IMR-90 (cell line): ENCODE results near the gene B4GALNT1. TPM values are rescaled to one million over a fixed set of nuclear protein-coding genes. Genes with fewer than 3 reads are reported as not detected.

ENCODE experiments used
- ATAC-seq: fragments of 200-7000 bp; cut with Tn5 transposase; 2 replicates; pipeline ENCODE4 v1.9.1; 2020; ENCODE audit warnings: low read depth, mild to moderate bottlenecking, moderate library complexity
- BruUV-seq: library from RNA; stranded (reverse); fragments of 400-500 nt; replicated peaks from 2 replicates; lab custom pipeline; 2021; lab: Mats Ljungman, UMichigan
- CTCF ChIA-PET: fragments of 300-600 bp; formaldehyde crosslinking; extraction: SDS; loops from one replicate; lab custom pipeline; 2021; ENCODE audit warnings: antibody characterized with exemption; lab: Yijun Ruan, JAX
- POLR2A ChIA-PET: fragments of 300-600 bp; sonication (Branson Sonifier 250); formaldehyde crosslinking; loops from one replicate; lab custom pipeline; 2022; ENCODE audit warnings: antibody characterized with exemption; ENCODE audit not compliant: unreplicated experiment; lab: Charles Lee
- DNase-seq: peaks from one replicate; pipeline ENCODE4 v3.0.0; 2013
- H2AFZ ChIP-seq: replicated peaks from 2 replicates; pipeline ENCODE3; 2013; ENCODE audit warnings: low read length, mild to moderate bottlenecking; ENCODE audit not compliant: poor library complexity
- H2AK5ac ChIP-seq: 2 replicates; pipeline ENCODE4 v1.6.1; 2013; ENCODE audit warnings: low read depth, low read length, inconsistent platforms
- H2AK9ac ChIP-seq: replicated peaks from 2 replicates; pipeline ENCODE3; 2013; ENCODE audit warnings: mild to moderate bottlenecking, low read depth, low read length, moderate library complexity; ENCODE audit not compliant: poor library complexity
- H2BK120ac ChIP-seq: 2 replicates; pipeline ENCODE4 v1.6.1; 2013; ENCODE audit warnings: low read depth, low read length, inconsistent platforms
- H2BK15ac ChIP-seq: 3 replicates; pipeline ENCODE4 v1.6.1; 2013; ENCODE audit warnings: low read depth, low read length, inconsistent platforms
- H2BK20ac ChIP-seq: 2 replicates; pipeline ENCODE4 v1.6.1; 2013; ENCODE audit warnings: low read depth, mild to moderate bottlenecking, inconsistent platforms, low read length, moderate library complexity
- H2BK5ac ChIP-seq: 2 replicates; pipeline ENCODE4 v1.6.1; 2013; ENCODE audit warnings: mild to moderate bottlenecking, low read depth, low read length, inconsistent platforms; ENCODE audit not compliant: poor library complexity, severe bottlenecking
- H3K14ac ChIP-seq: replicated peaks from 2 replicates; pipeline ENCODE4 v1.6.1; 2013; ENCODE audit warnings: low read depth, low read length, inconsistent platforms
- H3K18ac ChIP-seq: 2 replicates; pipeline ENCODE4 v1.6.1; 2013; ENCODE audit warnings: low read depth, low read length, control low read depth
- H3K23ac ChIP-seq: 2 replicates; pipeline ENCODE4 v1.6.1; 2013; ENCODE audit warnings: low read depth, low read length, inconsistent platforms
- H3K27ac ChIP-seq: 2 replicates; pipeline ENCODE4 v1.5.1; 2013; ENCODE audit warnings: mild to moderate bottlenecking, control low read depth, low read length; ENCODE audit not compliant: insufficient read depth
- H3K27me3 ChIP-seq: 2 replicates; pipeline ENCODE4 v1.6.1; 2013; ENCODE audit warnings: low read length; ENCODE audit not compliant: control insufficient read depth, insufficient read depth
- H3K36me3 ChIP-seq: 2 replicates; pipeline ENCODE4 v1.6.1; 2013; ENCODE audit warnings: low read length, mixed read lengths; ENCODE audit not compliant: control insufficient read depth, insufficient read depth
- H3K4ac ChIP-seq: 2 replicates; pipeline ENCODE4 v1.6.1; 2013; ENCODE audit warnings: low read depth, low read length, inconsistent platforms
- H3K4me1 ChIP-seq: 2 replicates; pipeline ENCODE4 v1.6.1; 2013; ENCODE audit warnings: low read length, mixed read lengths; ENCODE audit not compliant: control insufficient read depth, insufficient read depth
- H3K4me2 ChIP-seq: 2 replicates; pipeline ENCODE4 v1.6.1; 2013; ENCODE audit warnings: low read depth, mild to moderate bottlenecking, control low read depth, low read length, moderate library complexity
- H3K4me3 ChIP-seq: 2 replicates; pipeline ENCODE4 v1.5.1; 2013; ENCODE audit warnings: low read depth, mild to moderate bottlenecking, control low read depth, low read length, moderate library complexity; ENCODE audit not compliant: insufficient read depth
- H3K56ac ChIP-seq: 2 replicates; pipeline ENCODE4 v1.6.1; 2013; ENCODE audit warnings: low read length, inconsistent platforms; ENCODE audit not compliant: insufficient read depth; ENCODE audit errors: extremely low read depth
- H3K79me1 ChIP-seq, 2 experiments: 2 replicates each; pipeline ENCODE4 v1.6.1; 2013; ENCODE audit warnings: low read length in 2 of 2, inconsistent platforms in 1 of 2, low read depth in 1 of 2
- H3K9ac ChIP-seq: 2 replicates; pipeline ENCODE4 v1.6.1; 2013; ENCODE audit warnings: low read depth, low read length, control low read depth
- H3K9me1 ChIP-seq: 2 replicates; pipeline ENCODE4 v1.6.1; 2013; ENCODE audit warnings: low read length, inconsistent platforms; ENCODE audit not compliant: insufficient read depth
- H3K9me3 ChIP-seq: 2 replicates; pipeline ENCODE4 v1.6.1; 2013; ENCODE audit warnings: low read length; ENCODE audit not compliant: control insufficient read depth, insufficient read depth
- H4K20me1 ChIP-seq: 2 replicates; pipeline ENCODE4 v1.6.1; 2013; ENCODE audit warnings: low read length, inconsistent platforms; ENCODE audit not compliant: insufficient read depth
- H4K5ac ChIP-seq: 2 replicates; pipeline ENCODE4 v1.6.1; 2013; ENCODE audit warnings: mild to moderate bottlenecking, low read depth, low read length, control low read depth
- H4K8ac ChIP-seq, 2 experiments: 2 replicates each; pipeline ENCODE4 v1.6.1; 2013; ENCODE audit warnings: low read depth in 2 of 2, low read length in 2 of 2, control low read depth in 1 of 2, inconsistent platforms in 1 of 2
- H4K91ac ChIP-seq: 2 replicates; pipeline ENCODE4 v1.6.1; 2013; ENCODE audit warnings: low read depth, low read length, inconsistent platforms; ENCODE audit not compliant: insufficient read depth
- BHLHE40 ChIP-seq: fragments of 150-350 bp; IDR thresholded peaks from 2 replicates; pipeline ENCODE4 v1.6.1; 2016; ENCODE audit warnings: mild to moderate bottlenecking, low read depth, low read length
- CEBPB ChIP-seq: IDR thresholded peaks from 2 replicates; pipeline ENCODE4 v1.6.1; 2012; ENCODE audit warnings: low read depth, low read length, improper control_type of control experiment
- CHD1 ChIP-seq: IDR thresholded peaks from 2 replicates; pipeline ENCODE4 v1.6.1; 2012; ENCODE audit warnings: low read depth, low read length, improper control_type of control experiment
- FOS ChIP-seq: fragments of 150-350 bp; IDR thresholded peaks from 2 replicates; pipeline ENCODE4 v1.6.1; 2016; ENCODE audit warnings: low read depth, low read length
- MAFK ChIP-seq: IDR thresholded peaks from 2 replicates; pipeline ENCODE4 v1.6.1; 2012; ENCODE audit warnings: low read depth, low read length, improper control_type of control experiment
- MAZ ChIP-seq: IDR thresholded peaks from 2 replicates; pipeline ENCODE4 v1.6.1; 2012; ENCODE audit warnings: low read depth, mild to moderate bottlenecking, low read length, improper control_type of control experiment, moderate library complexity, borderline replicate concordance
- MXI1 ChIP-seq: IDR thresholded peaks from 2 replicates; pipeline ENCODE4 v1.6.1; 2012; ENCODE audit warnings: low read depth, mild to moderate bottlenecking, low read length, moderate library complexity, borderline replicate concordance
- NFE2L2 ChIP-seq: fragments of 150-350 bp; IDR thresholded peaks from 2 replicates; pipeline ENCODE4 v1.6.1; 2016; ENCODE audit warnings: low read depth, mild to moderate bottlenecking, low read length
- POLR2A ChIP-seq: IDR thresholded peaks from 2 replicates; pipeline ENCODE4 v1.6.1; 2012; ENCODE audit warnings: mild to moderate bottlenecking, low read depth, low read length
- RAD21 ChIP-seq: IDR thresholded peaks from 2 replicates; pipeline ENCODE4 v1.6.1; 2012; ENCODE audit warnings: low read length, improper control_type of control experiment
- RCOR1 ChIP-seq: IDR thresholded peaks from 2 replicates; pipeline ENCODE4 v1.6.1; 2012; ENCODE audit warnings: mild to moderate bottlenecking, low read length, improper control_type of control experiment; ENCODE audit not compliant: insufficient replicate concordance
- RFX5 ChIP-seq: IDR thresholded peaks from 2 replicates; pipeline ENCODE4 v1.8.0; 2012; ENCODE audit warnings: low read depth, mild to moderate bottlenecking, low read length, moderate library complexity
- SMC3 ChIP-seq: fragments of 150-350 bp; IDR thresholded peaks from 2 replicates; pipeline ENCODE4 v1.6.1; 2016; ENCODE audit warnings: low read depth, mild to moderate bottlenecking, antibody characterized with exemption, low read length, moderate library complexity
- WGBS, 2 experiments: methylation state at CpG; one replicate each; pipeline versions ENCODE4 v1.1.5 to v1.1.7; 2013; ENCODE audit warnings: missing lambda C conversion rate in 2 of 2; ENCODE audit not compliant: insufficient read length in 1 of 2; ENCODE audit errors: extremely low coverage in 2 of 2; 5-methylcytosine and 5-hydroxymethylcytosine counted together
- dilution Hi-C: fragments of 300-500 bp; cut with HindIII; formaldehyde crosslinking; loops from one replicate; pipeline ENCODE4 v1.14.3; 2018; ENCODE audit warnings: low sequenced_read_pairs; ENCODE audit not compliant: unreplicated experiment
- in situ Hi-C: fragments of 300-500 bp; cut with MboI; formaldehyde crosslinking; loops from 3 replicates; pipeline ENCODE4 v1.14.3; 2019; ENCODE audit warnings: low sequenced_read_pairs, inconsistent platforms, mixed read lengths
- intact Hi-C: fragments of 100-400 bp; cut with micrococcal nuclease; formaldehyde crosslinking; loops from 2 replicates; pipeline ENCODE4 v1.10.0; 2022
- polyA plus RNA-seq, 3 experiments: library from polyadenylated mRNA; depleted of rRNA; stranded (reverse); fragments of >200 nt; gene quantifications; 2 replicates each; pipeline ENCODE4 v1.2.3, GENCODE V29; 2012; ENCODE audit warnings: low replicate concordance in 1 of 3
- total RNA-seq: library from RNA; depleted of rRNA; stranded (reverse); fragments of >200 nt; gene quantifications from 2 replicates; pipeline ENCODE4 v1.2.3, GENCODE V29; 2012
- TF ChIP-seq, protein P1 (sequence below): conservative IDR thresholded peaks from 2 replicates; pipeline ENCODE4 v1.5.1; 2012; ENCODE audit warnings: mild to moderate bottlenecking, low read depth, low read length, improper control_type of control experiment
- TF ChIP-seq, protein P2 (sequence below): fragments of 150-350 bp; IDR thresholded peaks from 2 replicates; pipeline ENCODE4 v1.6.1; 2016; ENCODE audit warnings: low read depth, mild to moderate bottlenecking, low read length, moderate library complexity, borderline replicate concordance
- TF ChIP-seq, protein P3 (sequence below): fragments of 150-350 bp; IDR thresholded peaks from 2 replicates; pipeline ENCODE4 v1.6.1; 2017; ENCODE audit warnings: mild to moderate bottlenecking, antibody characterized with exemption, low read length, low read depth

B4GALNT1 gene
- total and polyA plus RNA-seq, 2 of the 4 experiments (the other 2 are of a cell fraction), result 0.18 to 0.62 TPM

DNA sequence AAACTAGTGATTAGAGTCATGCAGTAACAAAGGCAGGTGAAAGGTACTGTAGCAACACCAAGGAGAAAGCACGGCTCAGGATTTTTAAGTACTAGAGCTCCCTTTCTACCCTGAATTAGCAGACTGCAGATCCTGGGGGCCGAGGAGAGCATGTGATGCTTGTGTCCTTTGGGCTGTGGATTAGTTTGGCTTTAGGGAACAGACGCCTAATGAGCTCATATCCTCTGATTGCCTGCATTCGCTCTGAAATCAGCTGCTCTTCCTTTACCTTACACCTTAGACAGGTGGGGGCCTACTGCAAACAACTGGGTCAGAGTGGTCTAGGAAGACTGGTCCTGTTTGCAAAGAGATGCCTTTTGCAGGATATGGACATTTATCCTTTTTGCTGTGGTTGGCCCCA lies 39.8 kb downstream of the B4GALNT1 start:
- DNase-seq (no peak), ATAC-seq (no peak)
- Histone ChIP-seq H4K8ac (no peak overlapping the region), H4K5ac (no peak overlapping the region), H2AFZ (no peak overlapping the region), H3K14ac (no peak overlapping the region), H4K91ac (no peak overlapping the region), H3K79me1 (peaks cover 15 to 25% of the 10 kb centered on the region in 2 experiments; a peak in 3 of 4 replicates), H2BK120ac (no peak overlapping the region), H2BK20ac (no peak overlapping the region), H2AK5ac (no peak overlapping the region), H3K36me3 (peaks cover 5% of the 10 kb centered on the region), H3K4me2 (no peak overlapping the region), H3K4ac (no peak overlapping the region), H3K9ac (no peak overlapping the region), H3K4me3 (no peak overlapping the region), H3K23ac (no peak overlapping the region), H2BK5ac (no peak overlapping the region), H3K18ac (no peak overlapping the region), H3K4me1 (peaks cover 5% of the 10 kb centered on the region; the same call in 1 of the 2 replicates), H3K27me3 (peaks cover under 1% of the 10 kb centered on the region), H2BK15ac (no peak overlapping the region), H3K9me3 (no peaks in the 10 kb centered on the region), H2AK9ac (no peak overlapping the region), H3K56ac (no peak overlapping the region), H3K9me1 (peaks cover 11% of the 10 kb centered on the region), H3K27ac (no peak overlapping the region), H4K20me1 (no peaks in the 10 kb centered on the region)
- ChIA-PET POLR2A (interaction anchor here (0.6 kb wide), 1 partner anchor 1233 kb away, joined by 3 read pairs; the partner anchor contains the start of gene STAT2), CTCF (no interaction called here)
- WGBS, 2 experiments, result no CpG with 5 or more reads among the region's 4 CpGs
- in situ Hi-C loops, result no loop called here
- dilution Hi-C loops, result no loop called here
- BruUV-seq, result no TSS peak
- TF ChIP-seq BHLHE40 (no peak), POLR2A (no peak), CHD1 (no peak), NFE2L2 (no peak), RFX5 (no peak), MXI1 (no peak), MAZ (no peak), CEBPB (no peak), MAFK (no peak), RCOR1 (no peak), RAD21 (no peak), FOS (no peak), SMC3 (no peak)
- TF ChIP-seq, protein P1, sequence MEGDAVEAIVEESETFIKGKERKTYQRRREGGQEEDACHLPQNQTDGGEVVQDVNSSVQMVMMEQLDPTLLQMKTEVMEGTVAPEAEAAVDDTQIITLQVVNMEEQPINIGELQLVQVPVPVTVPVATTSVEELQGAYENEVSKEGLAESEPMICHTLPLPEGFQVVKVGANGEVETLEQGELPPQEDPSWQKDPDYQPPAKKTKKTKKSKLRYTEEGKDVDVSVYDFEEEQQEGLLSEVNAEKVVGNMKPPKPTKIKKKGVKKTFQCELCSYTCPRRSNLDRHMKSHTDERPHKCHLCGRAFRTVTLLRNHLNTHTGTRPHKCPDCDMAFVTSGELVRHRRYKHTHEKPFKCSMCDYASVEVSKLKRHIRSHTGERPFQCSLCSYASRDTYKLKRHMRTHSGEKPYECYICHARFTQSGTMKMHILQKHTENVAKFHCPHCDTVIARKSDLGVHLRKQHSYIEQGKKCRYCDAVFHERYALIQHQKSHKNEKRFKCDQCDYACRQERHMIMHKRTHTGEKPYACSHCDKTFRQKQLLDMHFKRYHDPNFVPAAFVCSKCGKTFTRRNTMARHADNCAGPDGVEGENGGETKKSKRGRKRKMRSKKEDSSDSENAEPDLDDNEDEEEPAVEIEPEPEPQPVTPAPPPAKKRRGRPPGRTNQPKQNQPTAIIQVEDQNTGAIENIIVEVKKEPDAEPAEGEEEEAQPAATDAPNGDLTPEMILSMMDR, result no peak
- TF ChIP-seq, protein P2, sequence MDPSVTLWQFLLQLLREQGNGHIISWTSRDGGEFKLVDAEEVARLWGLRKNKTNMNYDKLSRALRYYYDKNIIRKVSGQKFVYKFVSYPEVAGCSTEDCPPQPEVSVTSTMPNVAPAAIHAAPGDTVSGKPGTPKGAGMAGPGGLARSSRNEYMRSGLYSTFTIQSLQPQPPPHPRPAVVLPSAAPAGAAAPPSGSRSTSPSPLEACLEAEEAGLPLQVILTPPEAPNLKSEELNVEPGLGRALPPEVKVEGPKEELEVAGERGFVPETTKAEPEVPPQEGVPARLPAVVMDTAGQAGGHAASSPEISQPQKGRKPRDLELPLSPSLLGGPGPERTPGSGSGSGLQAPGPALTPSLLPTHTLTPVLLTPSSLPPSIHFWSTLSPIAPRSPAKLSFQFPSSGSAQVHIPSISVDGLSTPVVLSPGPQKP, result no peak
- TF ChIP-seq, protein P3, sequence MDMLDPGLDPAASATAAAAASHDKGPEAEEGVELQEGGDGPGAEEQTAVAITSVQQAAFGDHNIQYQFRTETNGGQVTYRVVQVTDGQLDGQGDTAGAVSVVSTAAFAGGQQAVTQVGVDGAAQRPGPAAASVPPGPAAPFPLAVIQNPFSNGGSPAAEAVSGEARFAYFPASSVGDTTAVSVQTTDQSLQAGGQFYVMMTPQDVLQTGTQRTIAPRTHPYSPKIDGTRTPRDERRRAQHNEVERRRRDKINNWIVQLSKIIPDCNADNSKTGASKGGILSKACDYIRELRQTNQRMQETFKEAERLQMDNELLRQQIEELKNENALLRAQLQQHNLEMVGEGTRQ, result no peak
- intact Hi-C loops, result no loop called here
